ENCODE data around the gene MPND.

Gene MPND

DNA sequence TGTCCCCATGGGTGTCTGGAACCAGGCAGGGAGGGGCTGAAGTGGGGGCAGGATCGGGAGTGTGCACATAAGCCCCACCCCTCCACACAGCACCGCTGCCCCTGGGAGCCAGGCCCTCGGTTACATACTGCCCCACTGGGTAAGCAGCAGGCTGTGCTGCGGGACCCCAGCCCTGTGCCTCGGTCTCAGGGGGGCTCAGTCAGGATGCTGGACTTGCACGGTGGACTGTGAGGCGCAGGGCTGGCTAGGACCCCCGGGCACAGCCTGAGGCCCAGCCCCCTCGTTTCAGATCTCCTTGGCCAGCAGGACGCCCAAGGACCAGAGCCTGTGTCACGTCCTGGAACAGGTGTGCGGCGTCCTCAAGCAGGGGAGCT lies 16.3 kb downstream of the MPND start:
- ATAC-seq (replicated peaks; ENCODE audit: extremely low read depth, poor library complexity, severe bottlenecking) (no peak), DNase-seq (ENCODE audit: low spot score in 2 of 2) (no peak)
- Mint-ChIP-seq H3K36me3 (ENCODE audit: insufficient read depth) (peaks cover 11% of the 10 kb centered on the region), H3K4me1 (no peaks in the 10 kb centered on the region), H3K27ac (ENCODE audit: low read depth) (no peak overlapping the region), H3K9me3 (no peaks in the 10 kb centered on the region), H3K27me3 (no peaks in the 10 kb centered on the region), H3K4me3 (no peak overlapping the region)

DNA sequence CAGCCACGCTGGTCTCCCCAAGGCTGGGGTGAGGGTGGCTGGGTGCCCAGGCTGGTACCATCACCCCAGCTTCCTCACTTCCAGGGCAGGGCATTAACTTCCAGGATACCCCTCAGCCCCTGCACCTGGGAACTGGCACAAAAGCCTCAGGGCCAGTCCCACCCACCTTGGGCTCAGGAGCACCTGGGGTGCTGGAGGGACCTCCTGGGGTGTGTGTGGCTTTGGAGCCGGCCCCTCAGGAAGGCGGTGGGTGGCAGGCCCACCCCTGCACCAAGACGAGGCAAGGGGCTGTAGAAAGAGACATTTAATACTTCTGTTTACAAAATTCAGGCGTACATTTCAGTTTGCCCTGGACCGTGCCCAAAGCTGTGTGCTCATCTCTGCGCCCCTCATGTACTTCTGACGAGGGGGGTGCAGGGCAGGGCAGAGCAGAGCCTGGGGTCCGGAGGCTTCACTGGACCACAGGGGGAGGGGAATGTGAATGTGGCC lies 16.8 kb downstream of the MPND start:
- peaks cover 12% of the 10 kb centered on the region for H3K36me3 Mint-ChIP-seq (ENCODE audit: insufficient read depth)
- no peak for ATAC-seq (replicated peaks; ENCODE audit: extremely low read depth, poor library complexity, severe bottlenecking)
- no peaks in the 10 kb centered on the region for H3K4me1 Mint-ChIP-seq
- no peaks in the 10 kb centered on the region for H3K27me3 Mint-ChIP-seq
- no peak overlapping the region for H3K4me3 Mint-ChIP-seq
- no peak for DNase-seq (ENCODE audit: low spot score in 2 of 2)
- no peaks in the 10 kb centered on the region for H3K9me3 Mint-ChIP-seq
- H3K27ac Mint-ChIP-seq (ENCODE audit: low read depth): no peak overlapping the region

DNA sequence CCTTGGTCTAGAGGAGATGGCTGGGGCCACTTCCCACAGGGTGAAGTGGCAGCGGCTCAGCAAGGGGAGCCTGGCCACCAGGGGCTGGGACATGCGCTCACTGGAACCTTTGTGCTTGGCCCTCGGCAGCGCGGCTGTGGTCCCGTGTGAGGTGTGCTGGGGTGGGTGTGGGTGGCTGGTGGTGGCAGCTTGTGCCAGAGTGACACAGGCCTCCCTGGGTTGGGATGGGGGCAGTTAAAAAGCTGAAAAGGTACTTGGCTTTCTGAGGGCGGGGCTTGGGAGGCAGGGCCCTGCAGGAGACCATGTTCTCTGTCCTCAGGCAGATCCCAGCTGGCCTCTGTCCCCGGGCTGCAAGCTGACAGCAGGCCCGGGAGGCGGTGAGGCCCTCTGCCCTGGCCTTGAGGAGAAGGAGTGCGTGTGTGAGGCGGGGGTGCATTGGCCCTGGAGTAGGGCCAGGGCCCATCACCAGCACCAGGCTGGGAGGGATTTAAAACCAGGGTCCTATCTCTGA lies 17.3 kb downstream of the MPND start:
- Mint-ChIP-seq H3K27me3 (no peaks in the 10 kb centered on the region), H3K36me3 (ENCODE audit: insufficient read depth) (peaks cover 11% of the 10 kb centered on the region), H3K9me3 (no peaks in the 10 kb centered on the region), H3K4me1 (no peaks in the 10 kb centered on the region), H3K4me3 (no peak overlapping the region), H3K27ac (ENCODE audit: low read depth) (no peak overlapping the region)
- ATAC-seq (replicated peaks; ENCODE audit: extremely low read depth, poor library complexity, severe bottlenecking): no peak
- no peak for DNase-seq (ENCODE audit: low spot score in 2 of 2)

GRCh38 chr19:4361152-4362046 lies 18.0 kb downstream of the MPND start:
- Mint-ChIP-seq H3K27me3 (no peaks in the 10 kb centered on the region), H3K4me3 (no peak overlapping the region), H3K9me3 (no peaks in the 10 kb centered on the region), H3K36me3 (ENCODE audit: insufficient read depth) (peaks cover 10% of the 10 kb centered on the region), H3K27ac (ENCODE audit: low read depth) (no peak overlapping the region), H3K4me1 (no peaks in the 10 kb centered on the region)
- DNase-seq (ENCODE audit: low spot score in 2 of 2): no peak
- ATAC-seq (replicated peaks; ENCODE audit: extremely low read depth, poor library complexity, severe bottlenecking): no peak

DNA sequence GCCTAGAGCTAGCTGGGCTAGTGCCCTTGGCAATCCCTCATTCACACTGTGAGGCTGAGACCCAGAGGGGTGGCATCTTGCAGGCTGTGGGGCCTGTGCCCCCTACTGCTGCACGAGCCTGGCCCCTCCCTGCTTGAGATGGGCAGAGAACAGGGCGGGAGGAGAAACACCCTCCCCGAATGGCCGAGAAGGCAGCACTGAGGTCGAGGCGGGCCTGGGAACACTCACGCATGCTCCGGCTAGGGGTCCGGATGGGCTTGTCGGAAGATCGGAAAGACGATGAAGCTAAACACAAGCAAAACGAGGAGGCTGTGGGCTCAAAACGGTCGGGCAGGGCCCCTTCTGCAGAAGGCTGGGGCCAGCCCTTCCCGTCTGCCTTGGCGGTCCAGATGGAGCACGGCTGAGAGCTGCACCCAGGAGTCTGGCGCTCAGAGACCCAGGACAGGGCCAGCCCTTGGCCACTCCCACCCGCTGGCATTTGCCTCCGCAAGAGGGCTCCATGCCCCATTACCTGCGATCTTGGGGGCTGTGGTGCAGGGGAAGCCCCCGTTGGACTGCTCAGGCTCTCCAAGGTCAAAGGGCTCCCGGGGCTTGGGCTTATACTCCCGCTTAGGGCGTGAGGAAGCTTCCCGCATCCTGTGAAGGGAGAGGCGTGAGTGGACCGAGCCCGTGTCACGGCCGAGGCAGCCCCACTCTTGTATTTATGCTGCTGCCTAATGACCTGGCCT lies 18.9 kb downstream of the MPND start:
- Mint-ChIP-seq H3K4me1 (no peaks in the 10 kb centered on the region), H3K27ac (ENCODE audit: low read depth) (peak overlapping the region; percentile 25), H3K4me3 (no peak overlapping the region), H3K36me3 (ENCODE audit: insufficient read depth) (peaks cover 10% of the 10 kb centered on the region), H3K27me3 (no peaks in the 10 kb centered on the region), H3K9me3 (no peaks in the 10 kb centered on the region)
- DNase-seq (ENCODE audit: low spot score in 2 of 2): no peak
- ATAC-seq (replicated peaks; ENCODE audit: extremely low read depth, poor library complexity, severe bottlenecking): no peak

- H3K36me3 Mint-ChIP-seq (ENCODE audit: insufficient read depth): peaks cover 12% of the 10 kb centered on the region
- H3K27me3 Mint-ChIP-seq: no peaks in the 10 kb centered on the region
- no peak overlapping the region for H3K27ac Mint-ChIP-seq (ENCODE audit: low read depth)
- ATAC-seq (replicated peaks; ENCODE audit: extremely low read depth, poor library complexity, severe bottlenecking) (no peak), DNase-seq (ENCODE audit: low spot score in 2 of 2) (no peak)
- no peaks in the 10 kb centered on the region for H3K9me3 Mint-ChIP-seq
- H3K4me1 Mint-ChIP-seq: no peaks in the 10 kb centered on the region
- no peak overlapping the region for H3K4me3 Mint-ChIP-seq
Measured at GRCh38 chr19:4362831-4363545, 19.6 kb downstream of the MPND start.

DNA sequence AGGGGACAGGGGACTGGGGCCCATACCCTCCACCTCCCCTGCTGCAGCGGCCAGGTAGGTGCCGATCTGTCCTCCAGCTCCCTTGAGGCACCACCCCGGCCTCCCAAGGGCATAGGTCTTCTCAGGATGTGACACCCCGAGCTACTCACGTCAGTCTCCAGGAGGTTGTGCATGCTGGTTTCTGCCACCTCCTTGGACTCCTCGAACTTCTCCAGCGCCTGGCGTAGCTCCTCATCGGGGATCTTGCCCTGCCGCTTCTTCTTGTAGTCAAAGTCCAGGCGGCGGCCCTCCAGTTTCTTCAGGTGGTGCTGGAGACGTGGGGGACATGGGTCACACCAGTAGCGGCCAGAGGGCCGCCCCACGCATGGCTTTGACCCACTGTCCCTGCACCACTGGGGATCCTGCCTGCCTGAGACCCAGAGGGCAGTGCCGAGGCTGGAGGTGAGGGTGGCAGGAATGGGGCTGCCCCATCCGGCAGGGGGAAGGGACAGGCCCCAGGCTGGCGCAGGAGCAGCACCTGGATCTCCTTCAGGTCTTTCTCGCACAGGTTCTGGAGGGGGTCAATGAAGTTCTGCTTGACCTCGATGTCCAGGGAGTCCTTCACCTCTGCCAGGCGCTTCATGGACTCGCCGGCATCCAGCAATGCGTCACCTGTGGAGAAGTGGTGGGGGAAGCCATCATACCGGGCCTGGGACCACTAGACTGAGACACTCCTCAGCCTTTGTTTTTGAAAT lies 20.4 kb downstream of the MPND start:
- no peak for ATAC-seq (replicated peaks; ENCODE audit: extremely low read depth, poor library complexity, severe bottlenecking)
- H3K9me3 Mint-ChIP-seq: no peaks in the 10 kb centered on the region
- no peaks in the 10 kb centered on the region for H3K27me3 Mint-ChIP-seq
- no peak overlapping the region for H3K4me3 Mint-ChIP-seq
- H3K27ac Mint-ChIP-seq (ENCODE audit: low read depth): no peak overlapping the region
- H3K4me1 Mint-ChIP-seq: peaks cover 3% of the 10 kb centered on the region
- DNase-seq (ENCODE audit: low spot score in 2 of 2): no peak
- peaks cover 14% of the 10 kb centered on the region for H3K36me3 Mint-ChIP-seq (ENCODE audit: insufficient read depth)

DNA sequence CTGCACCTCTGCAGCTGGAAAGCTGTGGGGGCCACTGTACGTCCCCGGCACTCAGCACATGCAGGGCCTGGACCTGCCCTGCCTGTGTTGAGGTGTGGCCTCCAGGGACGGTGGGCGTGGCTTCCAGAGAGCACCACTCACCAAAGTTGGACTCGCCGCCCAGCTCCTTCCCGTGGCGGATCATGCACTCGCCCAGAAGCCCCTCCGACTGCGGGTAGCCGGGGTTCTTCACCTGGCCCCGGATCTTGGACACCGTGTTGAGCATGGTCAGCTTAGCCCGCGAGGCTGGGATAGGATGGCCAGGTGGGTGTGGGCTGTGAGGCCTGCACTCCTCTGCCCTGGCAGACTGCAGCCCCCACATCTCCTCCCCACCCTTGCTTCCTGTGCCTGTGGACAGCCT lies 22.0 kb downstream of the MPND start:
- no peak for DNase-seq (ENCODE audit: low spot score in 2 of 2)

GRCh38 chr19:4365791-4366665 lies 22.7 kb downstream of the MPND start:
- Mint-ChIP-seq H3K27me3 (no peaks in the 10 kb centered on the region), H3K36me3 (ENCODE audit: insufficient read depth) (peaks cover 14% of the 10 kb centered on the region), H3K4me1 (peaks cover 24% of the 10 kb centered on the region), H3K4me3 (no peak overlapping the region), H3K27ac (ENCODE audit: low read depth) (peak overlapping the region; percentile 38), H3K9me3 (no peaks in the 10 kb centered on the region)
- DNase-seq (ENCODE audit: low spot score in 2 of 2) (no peak), ATAC-seq (replicated peaks; ENCODE audit: extremely low read depth, poor library complexity, severe bottlenecking) (no peak)

More for the DNA sequence above, 22.0 kb downstream of the MPND start:
- no peak overlapping the region for H3K4me3 Mint-ChIP-seq
- H3K36me3 Mint-ChIP-seq (ENCODE audit: insufficient read depth): peaks cover 15% of the 10 kb centered on the region
- no peaks in the 10 kb centered on the region for H3K9me3 Mint-ChIP-seq
- H3K27me3 Mint-ChIP-seq: no peaks in the 10 kb centered on the region
- no peak overlapping the region for H3K27ac Mint-ChIP-seq (ENCODE audit: low read depth)
- ATAC-seq (replicated peaks; ENCODE audit: extremely low read depth, poor library complexity, severe bottlenecking): no peak
- peaks cover 17% of the 10 kb centered on the region for H3K4me1 Mint-ChIP-seq

GRCh38 chr19:4366666-4367335 lies 23.4 kb downstream of the MPND start:
- Mint-ChIP-seq H3K27me3 (no peaks in the 10 kb centered on the region), H3K4me3 (no peak overlapping the region), H3K27ac (ENCODE audit: low read depth) (peak overlapping the region; percentile 38), H3K9me3 (no peaks in the 10 kb centered on the region), H3K36me3 (ENCODE audit: insufficient read depth) (peaks cover 14% of the 10 kb centered on the region), H3K4me1 (peaks cover 28% of the 10 kb centered on the region)
- ATAC-seq (replicated peaks; ENCODE audit: extremely low read depth, poor library complexity, severe bottlenecking) (no peak), DNase-seq (ENCODE audit: low spot score in 2 of 2) (no peak)

GRCh38 chr19:4367336-4367723 lies 24.0 kb downstream of the MPND start:
- H3K36me3 Mint-ChIP-seq (ENCODE audit: insufficient read depth): peaks cover 11% of the 10 kb centered on the region
- ATAC-seq (replicated peaks; ENCODE audit: extremely low read depth, poor library complexity, severe bottlenecking) (no peak), DNase-seq (ENCODE audit: low spot score in 2 of 2) (no peak)
- peak overlapping the region; percentile 86 for H3K4me3 Mint-ChIP-seq
- H3K4me1 Mint-ChIP-seq: peaks cover 34% of the 10 kb centered on the region
- H3K27me3 Mint-ChIP-seq: no peaks in the 10 kb centered on the region
- no peaks in the 10 kb centered on the region for H3K9me3 Mint-ChIP-seq
- peak overlapping the region; percentile 25 for H3K27ac Mint-ChIP-seq (ENCODE audit: low read depth)

Data from central memory CD8-positive, alpha-beta T cell (primary cell).